Sigmoid colon (tissue), 4 donors: Measurements from ENCODE around the gene COL4A2.

ENCODE experiments used
- EP300 ChIP-seq, 4 donors: sonication (generic); formaldehyde crosslinking; IDR thresholded peaks; one replicate each; pipeline ENCODE4 v1.6.1; 2017; ENCODE audit warnings: antibody characterized with exemption in 4 of 4
- POLR2A ChIP-seq, 2 donors: fragments of 450-650 bp; IDR thresholded peaks; one replicate each; pipeline ENCODE4 v1.6.1; 2016; ENCODE audit warnings: antibody characterized with exemption in 2 of 2, mild to moderate bottlenecking in 2 of 2, moderate library complexity in 2 of 2
- POLR2AphosphoS5 ChIP-seq, 4 donors: sonication (generic); formaldehyde crosslinking; IDR thresholded peaks; one replicate each; pipeline ENCODE4 v1.6.1; 2017; ENCODE audit warnings: antibody characterized with exemption in 4 of 4
- TF ChIP-seq, protein P1 (sequence below), 4 experiments: fragments of 450-650 bp in 3 of 4; fragments of 200-600 bp in 1 of 4; IDR thresholded peaks; one replicate each; pipeline ENCODE4 v1.5.1; 2016 to 2019; ENCODE audit warnings: antibody characterized with exemption in 4 of 4, mild to moderate bottlenecking in 3 of 4, moderate library complexity in 2 of 4

DNA sequence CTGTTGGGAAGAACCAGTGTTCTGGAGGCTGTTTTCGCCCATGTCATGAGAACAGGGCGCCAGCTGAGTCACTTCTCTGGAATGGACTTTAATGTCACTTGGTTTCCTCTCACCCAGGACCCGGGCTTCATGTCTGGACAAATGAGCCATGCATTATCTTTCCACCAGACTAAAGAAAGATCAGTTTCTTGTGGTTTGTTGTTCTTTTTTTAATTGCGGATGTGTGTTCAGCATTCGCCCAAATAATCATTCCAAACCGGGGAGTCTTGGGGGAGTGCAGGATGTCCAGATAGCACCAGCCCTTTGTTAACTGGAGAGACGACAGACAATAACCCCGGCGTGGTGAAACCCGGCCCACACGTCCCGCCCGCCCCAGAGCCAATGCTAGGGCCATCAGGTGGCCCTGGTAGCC, 102.5 kb downstream of the COL4A2 start:
- no peak for TF ChIP-seq POLR2A (IDR thresholded peaks at IDR 0.05)
- TF ChIP-seq, protein P1, sequence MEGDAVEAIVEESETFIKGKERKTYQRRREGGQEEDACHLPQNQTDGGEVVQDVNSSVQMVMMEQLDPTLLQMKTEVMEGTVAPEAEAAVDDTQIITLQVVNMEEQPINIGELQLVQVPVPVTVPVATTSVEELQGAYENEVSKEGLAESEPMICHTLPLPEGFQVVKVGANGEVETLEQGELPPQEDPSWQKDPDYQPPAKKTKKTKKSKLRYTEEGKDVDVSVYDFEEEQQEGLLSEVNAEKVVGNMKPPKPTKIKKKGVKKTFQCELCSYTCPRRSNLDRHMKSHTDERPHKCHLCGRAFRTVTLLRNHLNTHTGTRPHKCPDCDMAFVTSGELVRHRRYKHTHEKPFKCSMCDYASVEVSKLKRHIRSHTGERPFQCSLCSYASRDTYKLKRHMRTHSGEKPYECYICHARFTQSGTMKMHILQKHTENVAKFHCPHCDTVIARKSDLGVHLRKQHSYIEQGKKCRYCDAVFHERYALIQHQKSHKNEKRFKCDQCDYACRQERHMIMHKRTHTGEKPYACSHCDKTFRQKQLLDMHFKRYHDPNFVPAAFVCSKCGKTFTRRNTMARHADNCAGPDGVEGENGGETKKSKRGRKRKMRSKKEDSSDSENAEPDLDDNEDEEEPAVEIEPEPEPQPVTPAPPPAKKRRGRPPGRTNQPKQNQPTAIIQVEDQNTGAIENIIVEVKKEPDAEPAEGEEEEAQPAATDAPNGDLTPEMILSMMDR (IDR thresholded peaks at IDR 0.05): no peak
- no peak for TF ChIP-seq EP300 (IDR thresholded peaks at IDR 0.05)
- peak in 1 of 4 donors; percentile 60 for TF ChIP-seq POLR2AphosphoS5 (IDR thresholded peaks at IDR 0.05)
